Stimulated activated CD8-positive, alpha-beta memory T cell treated with anti-CD3 and anti-CD28 coated beads, Interleukin-7, amount 100 ng/mL, for 4 hours (primary cell): ENCODE results near the gene PDE4D.
"Not testable (repeated sequence)": the region's sequence is repeated elsewhere in the genome, so short reads cannot be mapped to it uniquely, and the experiment has no call there.

Experiments used
- DNase-seq, 2 donors: peaks; one replicate each; pipeline ENCODE4 v3.0.0-alpha.2; 2020; ENCODE audit warnings: low read depth in 2 of 2

The PDE4D gene

GRCh38 chr5:59799668-59800346, 93.7 kb downstream of the PDE4D start:
- no peak for DNase-seq

GRCh38 chr5:59798862-59799667, 94.5 kb downstream of the PDE4D start:
- DNase-seq, result no peak

GRCh38 chr5:59795141-59795540, 98.4 kb downstream of the PDE4D start:
- DNase-seq, result no peak

- DNase-seq, result no peak
These were observed 100.4 kb downstream of the PDE4D start for GRCh38 chr5:59792983-59793585.

- DNase-seq, result no peak
These were observed 101.9 kb downstream of the PDE4D start for GRCh38 chr5:59791617-59792016.

GRCh38 chr5:59790776-59791475, 102.6 kb downstream of the PDE4D start:
- DNase-seq, result no peak

- no peak for DNase-seq
These were observed 103.2 kb downstream of the PDE4D start for GRCh38 chr5:59790376-59790775.

- no peak for DNase-seq
These were observed 103.6 kb downstream of the PDE4D start for GRCh38 chr5:59789894-59790293.

- DNase-seq, result no peak
These were observed 104.3 kb downstream of the PDE4D start for GRCh38 chr5:59789197-59789596.

- DNase-seq, result no peak
These were observed 107.2 kb downstream of the PDE4D start for GRCh38 chr5:59786334-59786805.

- no peak for DNase-seq
These were observed 107.7 kb downstream of the PDE4D start for GRCh38 chr5:59785676-59786333.

- DNase-seq, result not testable (repeated sequence)
These were observed 108.8 kb downstream of the PDE4D start for GRCh38 chr5:59784708-59785107.

- no peak for DNase-seq
These were observed 110.3 kb downstream of the PDE4D start for GRCh38 chr5:59783264-59783663.

- no peak for DNase-seq
These were observed 110.7 kb downstream of the PDE4D start for GRCh38 chr5:59782856-59783255.

GRCh38 chr5:59779453-59779852, 114.1 kb downstream of the PDE4D start:
- no peak for DNase-seq

- DNase-seq, result no peak
These were observed 116.5 kb downstream of the PDE4D start for GRCh38 chr5:59777028-59777427.

- DNase-seq, result no peak
These were observed 120.2 kb downstream of the PDE4D start for GRCh38 chr5:59773294-59773693.

GRCh38 chr5:59772757-59773156, 120.8 kb downstream of the PDE4D start:
- DNase-seq, result no peak

- no peak for DNase-seq
These were observed 121.3 kb downstream of the PDE4D start for GRCh38 chr5:59772206-59772605.

- DNase-seq, result no peak
These were observed 122.6 kb downstream of the PDE4D start for GRCh38 chr5:59770953-59771352.

- DNase-seq, result no peak
These were observed 123.7 kb downstream of the PDE4D start for GRCh38 chr5:59769832-59770231.

- no peak for DNase-seq
These were observed 124.5 kb downstream of the PDE4D start for GRCh38 chr5:59769041-59769360.
